GM10248 (cell line): ENCODE measurements around the gene ALG2.

Source experiments
- CTCF ChIA-PET: fragments of 300-600 bp; sonication (Branson Sonifier 250); formaldehyde crosslinking; extraction: SDS; loops from one replicate; lab custom pipeline; 2021; ENCODE audit warnings: antibody characterized with exemption; lab: Yijun Ruan, JAX
- POLR2A ChIA-PET: fragments of 350-650 bp; sonication (Branson Sonifier 250); formaldehyde crosslinking; extraction: SDS; loops from one replicate; lab custom pipeline; 2020; ENCODE audit warnings: antibody characterized with exemption; lab: Yijun Ruan, JAX
- DNase-seq: peaks from one replicate; pipeline ENCODE4 v3.0.0; 2012; ENCODE audit errors: extremely low spot score
- TF ChIP-seq, protein P1 (sequence below): IDR thresholded peaks from 2 replicates; pipeline ENCODE4 v1.5.1; 2012; ENCODE audit warnings: mild to moderate bottlenecking, low read depth; ENCODE audit errors: extremely low read depth, missing control alignments, control extremely low read depth

ALG2 gene

GRCh38 chr9:99172124-99173091, 49.3 kb downstream of the ALG2 start:
- CTCF ChIA-PET, result interaction anchor here (0.8 to 5.3 kb wide), 6 partner anchors 8 to 1153 kb away, joined by 3 to 46 read pairs (median 7); no protein-coding TSS in a partner anchor
- DNase-seq, result no peak
- POLR2A ChIA-PET, result no interaction called here
- TF ChIP-seq, protein P1, sequence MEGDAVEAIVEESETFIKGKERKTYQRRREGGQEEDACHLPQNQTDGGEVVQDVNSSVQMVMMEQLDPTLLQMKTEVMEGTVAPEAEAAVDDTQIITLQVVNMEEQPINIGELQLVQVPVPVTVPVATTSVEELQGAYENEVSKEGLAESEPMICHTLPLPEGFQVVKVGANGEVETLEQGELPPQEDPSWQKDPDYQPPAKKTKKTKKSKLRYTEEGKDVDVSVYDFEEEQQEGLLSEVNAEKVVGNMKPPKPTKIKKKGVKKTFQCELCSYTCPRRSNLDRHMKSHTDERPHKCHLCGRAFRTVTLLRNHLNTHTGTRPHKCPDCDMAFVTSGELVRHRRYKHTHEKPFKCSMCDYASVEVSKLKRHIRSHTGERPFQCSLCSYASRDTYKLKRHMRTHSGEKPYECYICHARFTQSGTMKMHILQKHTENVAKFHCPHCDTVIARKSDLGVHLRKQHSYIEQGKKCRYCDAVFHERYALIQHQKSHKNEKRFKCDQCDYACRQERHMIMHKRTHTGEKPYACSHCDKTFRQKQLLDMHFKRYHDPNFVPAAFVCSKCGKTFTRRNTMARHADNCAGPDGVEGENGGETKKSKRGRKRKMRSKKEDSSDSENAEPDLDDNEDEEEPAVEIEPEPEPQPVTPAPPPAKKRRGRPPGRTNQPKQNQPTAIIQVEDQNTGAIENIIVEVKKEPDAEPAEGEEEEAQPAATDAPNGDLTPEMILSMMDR, result no peak

GRCh38 chr9:99171225-99172123, 50.3 kb downstream of the ALG2 start:
- TF ChIP-seq, protein P1, result no peak
- CTCF ChIA-PET, result interaction anchor here (0.9 to 5.3 kb wide), 4 partner anchors 7 to 1154 kb away, joined by 3 to 46 read pairs (median 16); no protein-coding TSS in a partner anchor
- POLR2A ChIA-PET, result no interaction called here
- DNase-seq, result no peak

GRCh38 chr9:99169982-99170761, 51.6 kb downstream of the ALG2 start:
- ChIA-PET POLR2A (no interaction called here), CTCF (interaction anchor here (5.3 kb wide), 1 partner anchor 13 kb away, joined by 46 read pairs; no protein-coding TSS in a partner anchor)
- TF ChIP-seq, protein P1, result no peak
- DNase-seq, result no peak

- TF ChIP-seq, protein P1, result no peak
- no peak for DNase-seq
- POLR2A ChIA-PET, result no interaction called here
- CTCF ChIA-PET, result no interaction called here
Measured at GRCh38 chr9:99169086-99169485, 52.7 kb downstream of the ALG2 start.

DNA sequence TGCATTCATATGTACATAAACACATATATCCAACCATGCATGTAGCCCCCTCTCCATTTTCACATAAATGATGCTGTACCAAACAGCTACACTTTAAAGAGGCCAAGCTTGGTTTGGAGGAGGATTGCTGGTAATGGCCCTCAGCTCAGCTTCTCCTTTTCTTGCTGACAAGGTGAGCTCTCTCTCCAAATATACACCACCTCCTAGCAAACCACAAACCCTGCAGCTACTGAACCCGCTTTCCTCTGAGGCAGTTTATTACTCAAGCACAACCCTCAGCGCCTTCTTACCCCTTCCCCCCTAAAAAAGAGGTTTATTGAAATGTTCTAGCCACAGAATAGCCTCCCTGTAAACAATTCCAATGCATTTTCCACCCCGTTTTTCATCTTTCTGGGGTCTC, 54.0 kb downstream of the ALG2 start:
- DNase-seq, result no peak
- TF ChIP-seq, protein P1, result no peak
- CTCF ChIA-PET, result interaction anchor here (0.8 to 2.4 kb wide), 12 partner anchors 8 to 1157 kb away, joined by 3 to 7 read pairs (median 3); partner anchors contain the start of genes ALG2 and SEC61B
- POLR2A ChIA-PET, result no interaction called here

DNA sequence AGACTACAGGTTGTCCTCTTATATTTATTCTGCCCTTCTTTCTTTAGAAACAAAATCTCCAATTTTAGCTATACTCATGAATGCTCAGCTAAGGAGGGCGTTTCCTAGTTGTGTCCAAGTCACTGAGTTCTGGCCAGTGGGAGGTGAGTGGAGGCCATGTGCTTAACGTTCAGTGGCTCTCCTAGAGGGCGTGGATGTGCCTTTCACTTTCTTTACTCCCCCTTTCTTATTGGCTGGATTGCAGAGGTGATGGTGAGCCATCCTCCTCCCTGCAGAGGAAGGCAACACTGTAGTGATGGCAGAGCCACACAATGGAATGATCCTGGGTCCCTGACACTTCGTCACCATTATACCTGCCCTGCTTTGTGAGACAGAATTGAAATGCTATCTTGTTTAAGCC, 54.6 kb downstream of the ALG2 start:
- ChIA-PET CTCF (interaction anchor here (1.0 to 4.5 kb wide), 11 partner anchors 9 to 87 kb away, joined by 3 to 40 read pairs (median 3); no protein-coding TSS in a partner anchor), POLR2A (no interaction called here)
- DNase-seq, result no peak
- TF ChIP-seq, protein P1, result no peak
